Stimulated activated CD4-positive, alpha-beta T cell treated with anti-CD3 and anti-CD28 coated beads, Interleukin-1b, Interleukin-23, amount 100 ng/mL, for 48 hours (primary cell): ENCODE measurements around the gene ZNF492.
"Not testable (repeated sequence)": the region's sequence is repeated elsewhere in the genome, so short reads cannot be mapped to it uniquely, and the experiment has no call there.

Source experiments
- DNase-seq: peaks from one replicate; pipeline ENCODE4 v3.0.0-alpha.2; 2020

ZNF492 gene

DNA sequence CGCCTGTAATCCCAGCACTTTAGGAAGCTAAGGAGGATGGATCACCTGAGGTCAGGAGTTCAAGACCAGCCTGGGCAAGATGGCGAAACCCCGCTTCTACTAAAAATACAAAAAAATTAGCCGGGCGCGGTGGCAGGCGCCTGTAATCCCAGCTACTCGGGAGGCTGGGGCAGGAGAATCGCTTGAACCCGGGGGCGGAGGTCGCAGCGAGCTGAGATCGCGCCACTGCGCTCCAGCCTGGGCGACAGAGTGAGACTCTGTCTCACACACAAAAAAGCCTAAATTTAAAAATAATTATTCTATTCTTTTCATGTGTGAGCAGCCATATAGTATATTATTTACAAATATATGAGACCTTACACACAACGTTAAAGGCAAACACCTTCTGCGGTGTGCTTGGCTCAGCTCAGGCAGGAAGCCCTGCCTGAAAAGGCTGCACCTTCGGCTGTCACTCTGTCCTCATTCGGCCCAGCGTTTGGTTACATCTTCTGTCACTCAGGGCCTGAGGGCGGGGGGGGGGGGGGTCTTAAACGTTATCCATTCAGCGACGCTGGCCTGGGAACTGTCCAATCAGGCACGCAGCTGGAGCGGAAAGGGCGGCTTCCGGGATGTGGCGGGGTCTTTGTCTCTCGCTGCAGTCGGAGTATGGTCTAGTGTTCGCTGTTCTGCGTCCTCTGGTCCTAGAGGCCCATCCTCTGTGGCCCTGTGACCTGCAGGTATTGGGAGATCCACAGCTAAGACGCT is at the start of gene ZNF492:
Gene ZNF492, plus strand, starts transcription at position 619 of the 744 bp plus-strand sequence. CDS start 19,076 bp downstream, outside the sequence.
- peak; percentile 86 for DNase-seq

DNA sequence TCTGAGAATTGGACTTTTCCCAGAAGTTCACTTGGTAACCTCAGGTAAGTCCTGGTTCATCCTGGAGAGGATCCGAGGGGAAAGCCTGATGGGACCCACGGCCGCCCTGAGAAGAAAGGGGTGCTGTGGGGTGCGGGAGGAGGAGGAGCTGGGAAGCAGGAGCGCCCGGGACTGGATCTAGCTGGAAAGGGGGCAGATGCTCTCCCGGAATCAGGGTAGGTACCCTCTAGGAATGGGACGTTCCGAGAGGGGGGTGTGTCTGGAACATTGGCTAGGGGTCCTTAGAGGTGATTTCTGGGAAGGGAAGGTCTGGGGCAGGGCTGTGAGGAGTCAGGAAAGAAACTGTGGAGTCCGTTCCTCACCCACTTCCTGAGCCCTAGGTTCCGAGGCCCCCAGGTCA is 38.7 kb upstream of the ZNF492 start:
- DNase-seq: no peak

DNA sequence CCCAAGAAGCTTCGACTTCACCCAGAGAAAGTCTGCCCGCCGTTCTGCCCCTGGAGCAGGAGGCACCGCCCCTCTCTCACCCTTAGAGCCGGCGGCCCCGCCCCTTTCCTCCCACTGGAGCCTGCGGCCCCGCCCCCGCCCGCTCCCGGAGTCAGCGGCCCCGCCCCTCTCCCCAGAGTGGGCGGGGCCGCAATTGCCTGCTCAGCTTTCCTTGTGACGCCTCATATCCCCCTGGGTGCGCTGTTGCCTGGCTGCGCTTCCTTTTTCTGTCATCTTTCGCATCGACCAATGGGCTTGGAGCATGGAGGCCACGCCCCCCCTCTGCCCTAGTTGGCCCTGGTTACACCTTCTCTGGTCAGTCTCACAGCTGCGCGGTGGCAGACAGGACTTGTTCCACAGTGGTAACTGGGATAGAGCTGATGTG is 38.2 kb upstream of the ZNF492 start:
- DNase-seq: peak; percentile 5

DNA sequence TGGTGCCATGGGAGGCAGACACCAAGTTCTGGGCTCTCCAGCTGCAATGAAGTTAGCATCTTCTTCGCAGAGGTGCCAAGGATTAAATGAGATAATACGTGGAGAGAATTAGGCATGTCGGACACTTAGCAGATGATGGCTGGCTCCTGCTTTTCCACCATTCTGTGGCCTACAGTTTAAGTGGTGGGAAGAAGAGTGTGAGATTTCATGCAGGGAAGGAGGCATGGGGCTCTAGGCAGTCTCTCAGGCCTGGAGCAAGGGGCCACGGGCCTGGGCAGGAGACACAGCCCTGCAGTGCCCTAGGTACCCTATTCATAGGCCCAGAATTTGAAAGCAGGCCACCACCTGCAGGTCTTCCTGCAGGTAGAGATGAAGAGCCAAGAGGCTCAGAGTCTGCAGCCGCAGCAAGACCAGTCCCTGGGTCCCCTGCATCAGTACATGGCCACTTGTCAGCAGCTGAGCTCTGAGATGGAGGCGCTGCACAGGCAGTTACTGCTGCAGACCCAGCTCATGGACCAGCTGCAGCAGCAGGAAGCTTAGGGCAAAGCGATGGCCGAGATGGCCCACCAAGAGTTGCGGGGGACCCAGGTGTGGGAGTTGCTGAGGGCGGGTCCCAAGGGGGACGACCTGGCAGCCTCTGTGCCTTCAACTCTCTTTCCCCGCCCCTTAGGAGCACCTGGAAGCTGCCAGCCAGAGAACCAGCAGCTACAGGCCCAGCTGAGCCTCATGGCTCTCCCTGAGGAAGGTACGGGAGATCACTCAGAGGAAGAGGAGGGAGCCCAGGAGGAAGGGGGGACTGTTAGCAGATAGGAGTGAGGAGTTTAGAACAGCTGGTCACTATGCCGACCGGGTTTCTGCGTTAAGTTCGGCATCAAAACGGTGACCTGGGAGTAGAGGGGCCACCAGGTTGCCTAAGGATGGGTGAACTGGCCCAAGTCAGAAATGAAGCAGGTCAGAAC is 33.2 kb upstream of the ZNF492 start:
- no peak for DNase-seq

DNA sequence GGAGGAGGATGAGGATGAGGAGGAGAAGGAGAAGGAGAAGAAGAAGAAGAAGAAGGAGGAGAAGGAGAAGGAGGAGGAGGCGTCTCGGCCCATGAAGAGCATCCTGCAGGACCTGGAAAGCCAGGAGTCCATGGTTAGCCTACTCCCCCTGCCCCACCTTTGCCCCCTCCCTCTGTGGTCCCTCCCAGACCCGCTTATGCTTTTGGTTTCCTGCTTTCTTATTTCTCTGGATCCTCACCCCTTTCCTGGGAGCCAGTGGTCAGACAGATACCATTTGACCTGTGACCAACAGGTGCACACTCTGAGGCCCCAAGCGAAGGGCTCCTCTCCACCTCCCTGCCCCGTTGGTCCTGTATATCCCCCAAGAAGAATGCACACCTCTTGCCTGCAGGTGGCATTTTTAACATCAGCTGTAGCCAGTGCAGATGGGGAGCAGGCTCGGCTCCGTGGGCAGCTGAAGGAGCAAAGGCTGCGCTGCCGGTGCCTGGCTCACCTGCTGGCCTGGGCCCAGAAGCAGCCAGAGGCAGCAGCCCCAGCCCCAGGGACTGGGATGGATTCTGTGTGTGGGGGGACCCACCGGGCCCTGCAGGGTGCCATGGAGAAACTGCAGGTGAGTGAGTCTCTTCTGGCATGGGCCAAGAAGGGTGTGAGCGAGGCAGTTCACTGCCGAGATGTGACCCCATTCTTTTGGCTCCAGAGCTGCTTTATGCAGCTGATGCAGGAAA is 32.1 kb upstream of the ZNF492 start:
- DNase-seq: no peak

DNA sequence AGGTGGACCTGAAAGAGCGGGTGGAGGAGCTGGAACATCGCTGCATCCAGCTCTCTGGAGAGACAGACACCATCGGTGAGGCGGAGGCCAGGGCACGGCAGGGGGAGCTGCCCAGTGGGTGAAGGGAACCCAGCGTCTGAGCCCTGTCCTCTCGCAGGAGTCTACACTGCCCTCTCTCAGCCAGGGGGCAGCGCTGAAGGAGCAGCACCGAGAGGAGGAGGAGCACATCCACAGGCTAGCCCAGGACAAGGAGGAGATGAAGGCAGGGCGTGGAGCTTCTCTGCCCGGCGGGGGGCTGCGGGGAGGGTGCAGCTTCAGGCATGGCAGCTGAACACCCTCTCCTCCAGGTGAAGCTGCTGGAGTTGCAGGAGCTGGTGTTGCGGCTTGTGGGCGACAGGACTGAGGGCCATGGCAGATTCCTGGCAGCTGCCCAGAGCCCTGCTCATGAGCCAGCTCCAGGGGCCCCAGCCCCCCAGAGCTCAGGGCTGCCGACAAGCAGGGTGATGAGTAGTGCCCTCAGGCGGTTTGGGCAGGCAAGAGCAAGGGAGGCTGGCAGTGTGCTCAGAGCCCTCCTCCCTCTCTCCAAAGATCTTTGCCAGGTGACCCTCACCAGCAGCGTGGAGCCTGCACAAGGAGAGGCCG is 31.4 kb upstream of the ZNF492 start:
- DNase-seq: no peak

DNA sequence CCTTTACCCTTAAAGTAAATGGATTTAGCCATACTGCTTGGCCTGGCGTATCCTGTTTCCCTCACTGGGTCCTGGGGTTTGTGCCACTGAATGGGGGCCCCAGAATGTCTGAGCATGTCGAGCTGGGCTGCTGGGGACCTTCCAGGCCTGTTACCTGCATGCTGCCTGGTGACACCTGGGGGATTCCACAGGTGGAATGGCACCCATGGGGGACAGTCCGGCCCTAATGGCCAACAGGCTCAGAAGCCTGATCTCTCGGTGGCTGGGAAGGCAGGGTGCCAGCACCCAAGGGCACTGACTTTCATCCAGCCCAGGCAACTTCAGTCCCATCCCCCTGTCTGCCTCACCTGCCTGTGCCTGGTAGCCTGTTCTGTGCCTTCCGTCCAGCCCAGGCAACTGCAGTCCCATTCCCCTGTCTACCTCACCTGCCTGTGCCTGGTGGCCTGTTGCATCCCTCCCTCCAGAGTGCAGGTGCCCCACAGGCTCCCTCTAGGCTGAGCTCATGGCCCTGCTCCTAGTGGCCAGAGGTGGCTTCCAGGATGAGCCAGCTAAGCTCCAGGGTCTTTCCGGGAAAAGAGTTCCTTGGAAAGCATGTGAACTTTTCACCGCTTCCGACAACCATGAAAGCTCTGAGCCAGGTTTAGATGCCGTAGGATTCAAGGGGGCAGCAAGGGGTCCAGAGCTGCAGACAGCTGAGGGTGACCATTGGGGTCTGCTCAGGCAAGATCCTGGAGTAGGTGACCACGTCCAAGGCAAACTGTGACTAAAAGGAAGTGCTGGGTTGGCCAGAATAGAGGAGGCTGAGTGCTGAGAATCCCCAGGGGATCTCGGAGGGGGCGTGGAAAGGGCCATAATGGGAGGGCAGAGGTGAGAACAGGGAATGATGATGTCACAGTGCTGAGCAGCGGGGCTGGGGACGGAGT is 30.3 kb upstream of the ZNF492 start:
- DNase-seq: no peak

DNA sequence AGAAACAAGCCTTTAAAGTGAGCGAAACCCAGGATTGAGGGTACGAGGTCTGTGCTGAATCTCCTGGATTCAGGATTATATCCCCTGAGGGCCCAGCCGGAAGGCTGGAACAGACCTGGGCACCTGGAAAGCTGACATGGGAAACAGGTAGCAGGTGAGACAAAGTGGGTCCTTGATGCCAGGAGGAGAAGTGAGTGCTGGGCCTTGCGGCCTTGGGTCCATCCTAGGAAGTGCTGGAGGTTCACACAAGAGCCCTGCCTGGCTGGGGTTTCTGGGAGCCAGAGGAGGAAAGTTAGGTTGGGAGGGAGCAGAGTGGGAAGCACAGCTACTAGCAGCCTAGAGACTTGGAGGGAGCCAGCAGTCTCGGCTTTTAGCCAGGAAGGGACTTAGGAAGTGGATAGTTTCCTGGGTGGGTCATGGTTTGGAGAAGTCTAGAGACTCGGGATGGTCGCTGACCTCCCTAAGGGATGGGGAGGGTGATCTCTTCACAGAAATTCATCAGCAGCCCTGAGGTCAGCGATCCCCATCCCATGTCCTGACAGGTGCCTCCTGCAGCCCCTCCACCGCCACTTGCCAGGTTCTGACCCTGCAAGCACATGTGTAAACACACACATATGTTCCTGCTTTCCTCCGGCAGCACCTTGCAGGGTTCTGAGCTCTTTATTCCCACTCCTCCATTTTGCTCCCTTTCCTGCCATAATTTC is 29.4 kb upstream of the ZNF492 start:
- DNase-seq: no peak

DNA sequence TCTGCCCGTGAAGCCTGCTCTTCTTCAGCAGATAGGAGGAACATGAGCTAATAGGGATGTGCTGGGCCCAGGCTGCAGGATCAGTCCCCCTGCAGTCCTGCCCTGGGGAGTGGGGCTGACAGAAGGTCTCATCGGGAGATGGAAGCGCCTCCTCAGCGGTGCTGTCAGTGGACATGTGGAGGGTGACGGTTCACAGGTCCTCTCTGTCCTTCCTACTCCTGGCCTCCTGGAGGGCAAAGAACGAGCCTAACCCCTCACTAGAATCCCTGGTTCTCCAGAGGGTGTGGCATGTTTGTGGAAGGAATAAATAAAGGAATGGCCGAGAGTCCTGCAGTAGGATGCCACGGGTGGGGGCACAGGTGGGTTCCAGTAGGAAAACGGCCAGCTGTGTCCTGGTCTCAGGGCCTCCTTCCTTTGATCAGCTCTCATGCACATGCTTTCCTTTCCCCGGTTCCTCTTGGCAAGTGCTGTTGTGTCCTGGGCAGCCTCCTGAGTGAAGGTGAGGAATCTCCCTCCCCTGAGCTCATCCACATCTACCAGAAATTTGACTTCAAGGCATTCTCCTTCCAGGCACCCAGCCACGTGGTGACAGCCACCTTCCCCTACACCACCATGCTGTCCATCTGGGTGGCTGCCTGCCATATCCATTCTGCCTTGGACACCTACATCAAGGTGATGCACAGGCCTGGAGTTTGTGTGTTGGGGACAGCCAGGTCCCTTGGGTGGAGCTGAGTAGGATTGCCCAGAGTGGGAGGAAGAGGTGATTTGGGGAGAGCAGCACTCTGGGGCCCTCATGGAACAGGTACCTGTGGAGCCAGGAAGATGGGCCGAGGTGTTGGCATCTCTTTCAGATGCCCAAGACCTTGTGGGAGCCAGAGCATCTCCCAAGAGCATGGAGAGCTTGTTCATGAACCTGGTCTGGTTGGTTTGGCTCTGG is 28.6 kb upstream of the ZNF492 start:
- DNase-seq: no peak

DNA sequence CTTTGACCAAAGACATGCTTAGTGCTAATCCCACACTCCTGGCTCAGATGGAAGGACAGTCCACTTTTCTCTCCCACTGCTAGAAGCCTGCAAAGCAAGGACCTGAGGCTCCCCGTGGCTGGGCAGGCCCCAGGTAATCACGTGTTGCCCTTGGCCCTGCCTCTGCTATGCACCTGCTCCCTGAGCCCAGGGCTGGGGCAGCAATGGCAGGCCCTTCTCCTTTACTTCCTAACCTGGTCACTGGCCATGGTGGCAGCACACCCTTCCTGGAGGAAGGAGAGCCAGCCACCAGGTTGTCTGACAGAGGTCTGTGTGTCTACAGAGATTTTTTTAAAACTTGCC is 27.9 kb upstream of the ZNF492 start:
- no peak for DNase-seq

DNA sequence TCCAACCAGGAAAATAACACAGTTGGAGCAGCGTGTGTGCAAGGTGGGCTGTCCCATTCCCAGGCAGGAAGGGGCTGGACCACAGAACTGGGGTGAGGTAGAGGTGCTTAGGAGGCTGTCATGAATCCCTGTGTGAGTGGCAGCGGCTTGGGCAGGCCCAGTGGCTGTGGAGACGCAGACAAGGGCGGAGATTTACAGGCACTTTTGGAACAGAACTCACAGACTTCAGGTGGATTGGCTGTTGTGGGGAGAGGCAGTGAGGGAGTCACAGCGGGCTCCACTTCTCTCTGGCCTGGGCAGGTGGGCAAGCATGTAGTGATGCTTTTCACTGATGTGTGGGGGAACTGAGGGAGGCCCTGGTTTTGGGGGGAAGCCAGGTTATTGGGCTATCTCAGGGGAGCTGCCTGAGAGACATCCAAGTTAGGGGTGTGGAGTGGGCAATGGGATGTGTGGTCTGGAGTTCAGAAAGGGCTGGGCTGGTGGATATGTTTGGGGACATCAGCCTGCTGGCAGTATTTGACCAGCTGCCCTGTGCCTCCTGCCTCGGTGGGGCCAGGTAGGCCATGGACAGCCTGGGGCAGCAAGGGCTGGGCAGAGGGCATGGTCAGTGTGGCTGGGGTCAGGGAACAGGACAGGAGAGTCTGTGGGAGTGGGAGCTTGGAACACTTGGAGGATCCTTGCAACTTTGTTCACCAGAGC is 27.0 kb upstream of the ZNF492 start:
- no peak for DNase-seq

DNA sequence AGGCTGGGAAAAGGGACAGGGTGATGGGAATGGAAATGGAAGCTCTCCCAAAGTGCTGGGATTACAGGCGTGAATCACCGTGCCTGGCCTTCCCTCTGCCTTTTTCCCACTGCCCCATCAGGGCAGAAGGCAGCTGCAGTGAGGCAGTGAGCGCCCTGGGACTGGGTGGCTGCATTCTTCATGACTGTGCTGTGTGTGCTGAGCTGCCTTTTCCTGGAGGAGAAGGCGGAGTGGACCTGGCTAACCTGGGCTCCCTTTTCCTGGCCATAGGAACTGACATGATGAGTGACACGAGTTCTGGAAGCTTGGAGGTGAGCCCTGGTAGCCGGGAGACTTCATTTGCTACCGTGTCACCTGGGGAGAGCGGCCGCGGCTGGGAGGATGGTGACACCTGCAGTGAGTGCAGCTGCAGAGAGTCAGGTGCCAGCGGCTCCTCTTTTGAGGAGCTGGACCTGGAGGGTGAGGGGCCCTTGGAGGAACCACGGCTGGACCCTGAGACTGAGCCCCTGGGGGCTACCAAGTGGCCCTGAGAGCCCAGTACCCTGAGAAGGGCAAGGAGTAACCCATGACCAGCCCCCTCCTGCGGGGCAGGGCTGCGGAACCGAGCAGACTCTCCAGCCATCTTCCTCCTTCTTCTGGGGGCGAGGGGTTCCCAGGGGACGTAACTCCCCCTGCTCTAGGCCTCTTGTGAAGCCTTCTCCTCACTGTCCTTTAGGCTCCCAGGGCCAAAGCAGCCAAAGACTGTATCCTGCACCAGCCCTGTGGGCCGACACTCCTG is 26.3 kb upstream of the ZNF492 start:
- DNase-seq: no peak

DNA sequence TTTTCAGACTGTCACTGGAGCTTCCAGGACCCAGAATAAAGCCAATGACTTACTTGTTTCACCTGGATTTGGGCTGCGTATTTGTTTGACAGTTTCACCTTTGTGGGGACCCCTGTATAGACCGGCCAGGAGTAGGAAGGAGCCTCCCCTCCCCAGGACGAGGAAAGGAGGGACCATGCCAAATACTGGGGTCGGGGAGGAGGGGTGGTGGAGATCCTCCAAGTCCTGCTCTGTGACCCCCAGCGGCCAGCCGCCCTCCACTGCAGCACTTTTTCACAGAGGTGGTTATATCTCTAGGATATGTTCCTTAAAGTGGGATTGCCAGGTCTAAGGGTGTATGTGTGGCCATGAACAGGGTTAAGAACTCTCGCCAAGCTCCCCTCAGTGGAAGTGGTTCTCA is 25.7 kb upstream of the ZNF492 start:
- no peak for DNase-seq

DNA sequence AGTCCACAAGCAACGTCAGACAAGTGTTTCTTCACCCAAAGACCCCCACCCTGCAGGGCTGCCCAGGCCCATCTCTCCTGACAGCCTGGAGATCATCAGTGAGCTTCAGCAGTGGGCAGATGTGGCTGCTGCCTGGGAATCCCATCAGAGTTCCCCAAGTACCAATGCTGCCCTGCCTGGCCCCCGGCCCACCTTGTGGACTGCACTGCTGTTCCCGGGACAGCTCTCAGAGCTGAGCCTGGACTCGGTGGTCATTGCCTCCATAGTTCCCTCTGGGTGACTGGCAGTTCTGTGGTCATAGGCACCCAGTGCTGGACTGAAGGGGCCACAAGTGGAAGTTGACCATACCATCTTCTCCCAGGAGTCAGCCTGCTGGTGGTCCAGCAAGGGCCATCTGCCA is 24.5 kb upstream of the ZNF492 start:
- DNase-seq: no peak

DNA sequence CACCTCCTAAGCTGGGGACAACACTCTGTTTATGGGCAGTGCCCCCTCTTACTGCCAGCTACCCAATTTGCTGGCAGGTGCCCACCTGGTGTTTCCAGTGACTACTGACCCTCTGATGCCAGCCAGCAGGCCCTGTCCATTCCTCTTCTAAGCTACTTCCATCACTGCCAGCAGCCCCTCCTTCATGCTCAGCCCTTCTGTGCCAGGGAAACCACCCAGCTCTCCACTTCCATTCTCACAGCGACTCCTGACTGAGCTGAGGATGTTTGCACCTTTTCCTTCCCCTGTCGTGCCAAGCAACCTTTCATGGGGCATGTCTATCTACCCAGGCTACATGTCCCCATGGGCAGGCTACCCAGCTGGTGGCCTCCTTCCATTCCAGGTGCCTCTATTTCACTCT is 24.0 kb upstream of the ZNF492 start:
- DNase-seq: no peak

DNA sequence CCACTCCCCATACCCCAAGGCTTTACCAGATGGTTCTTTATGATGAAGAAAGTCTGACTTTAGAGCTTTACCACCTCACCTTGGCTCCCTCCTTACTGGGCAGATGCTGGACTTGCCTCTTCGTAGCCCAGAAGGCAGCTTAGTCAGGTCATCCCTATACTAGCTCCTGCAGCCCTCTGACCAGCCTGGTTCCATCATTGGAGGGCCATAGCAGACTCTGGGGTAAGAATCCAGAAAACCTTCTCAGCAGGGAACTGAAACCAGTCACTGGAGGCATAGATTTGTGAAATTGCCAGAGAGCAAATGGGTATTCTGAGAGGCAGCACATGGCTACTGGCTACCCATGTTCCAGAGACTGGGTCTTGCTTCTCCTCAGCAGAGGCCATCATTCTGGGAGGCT is 21.8 kb upstream of the ZNF492 start:
- DNase-seq: no peak

DNA sequence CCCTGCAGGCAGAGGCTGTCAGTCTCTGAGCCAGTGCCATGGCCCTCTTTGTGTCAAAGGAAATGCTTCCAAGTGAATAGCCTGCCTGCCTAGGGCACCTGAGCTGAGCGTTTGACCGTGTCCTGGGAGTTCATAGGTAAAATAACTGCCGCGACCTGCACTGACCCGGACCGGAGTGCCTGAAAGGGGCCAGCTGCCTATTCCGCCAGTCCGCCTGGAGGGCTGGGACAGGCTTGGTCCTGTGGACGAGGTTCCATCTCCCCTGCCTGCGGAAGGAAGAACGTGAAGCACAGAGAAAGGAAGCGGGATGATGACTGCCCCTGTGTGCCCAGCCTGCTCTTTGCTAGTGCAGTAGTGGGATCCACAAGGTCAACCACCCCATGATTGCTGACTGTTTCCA is 17.5 kb upstream of the ZNF492 start:
- no peak for DNase-seq

DNA sequence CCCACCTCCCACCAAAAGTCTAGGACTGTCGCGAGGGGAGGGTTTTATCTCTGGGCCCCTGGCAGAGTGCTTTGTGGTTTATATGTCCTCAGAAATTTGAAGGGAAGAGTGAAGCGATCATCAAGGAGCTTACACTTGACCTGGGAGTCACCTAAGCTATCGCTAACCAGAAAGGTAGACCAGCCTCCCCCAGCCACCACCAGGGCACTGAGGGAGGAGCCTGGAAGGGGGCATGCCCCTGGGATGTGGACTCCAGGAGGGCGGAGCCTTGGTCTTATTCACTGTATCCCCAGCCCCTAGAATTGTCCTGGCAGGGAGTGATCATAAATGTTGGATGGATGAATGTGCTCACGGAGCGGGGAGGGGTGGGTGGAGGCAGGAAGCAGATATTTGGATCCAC is 16.9 kb upstream of the ZNF492 start:
- DNase-seq: not testable (repeated sequence)
